Omental fat pad (tissue), 4 donors: ENCODE data around the gene TENT4A. TPM values are rescaled to one million over a fixed set of nuclear protein-coding genes. Genes with fewer than 3 reads are reported as not detected.

Experiments used
- ATAC-seq: fragments of 150-250 bp; one replicate; pipeline ENCODE4 v1.9.1; 2016; ENCODE audit warnings: mild to moderate bottlenecking, moderate library complexity; ENCODE audit not compliant: low FRiP score
- DNase-seq: peaks from one replicate; pipeline ENCODE4 v3.0.0-alpha.2; 2019; ENCODE audit warnings: low spot score
- total RNA-seq, 4 donors: library from RNA; depleted of rRNA; stranded (reverse); fragments of >200 nt; gene quantifications; one replicate each; pipeline ENCODE4 v1.1.0, GENCODE V29; 2016
- TF ChIP-seq, protein P1 (sequence below), 3 donors: fragments of 450-650 bp; IDR thresholded peaks; one replicate each; pipeline ENCODE4 v1.5.1; 2016 to 2017; ENCODE audit warnings: antibody characterized with exemption in 3 of 3, mild to moderate bottlenecking in 3 of 3, moderate library complexity in 2 of 3

Gene TENT4A
- total RNA-seq, 4 donors from 2014 or later = 25.1 to 40.1 (median 31.1) TPM

GRCh38 chr5:6763191-6763590, 50.0 kb downstream of the TENT4A start:
- TF ChIP-seq, protein P1, sequence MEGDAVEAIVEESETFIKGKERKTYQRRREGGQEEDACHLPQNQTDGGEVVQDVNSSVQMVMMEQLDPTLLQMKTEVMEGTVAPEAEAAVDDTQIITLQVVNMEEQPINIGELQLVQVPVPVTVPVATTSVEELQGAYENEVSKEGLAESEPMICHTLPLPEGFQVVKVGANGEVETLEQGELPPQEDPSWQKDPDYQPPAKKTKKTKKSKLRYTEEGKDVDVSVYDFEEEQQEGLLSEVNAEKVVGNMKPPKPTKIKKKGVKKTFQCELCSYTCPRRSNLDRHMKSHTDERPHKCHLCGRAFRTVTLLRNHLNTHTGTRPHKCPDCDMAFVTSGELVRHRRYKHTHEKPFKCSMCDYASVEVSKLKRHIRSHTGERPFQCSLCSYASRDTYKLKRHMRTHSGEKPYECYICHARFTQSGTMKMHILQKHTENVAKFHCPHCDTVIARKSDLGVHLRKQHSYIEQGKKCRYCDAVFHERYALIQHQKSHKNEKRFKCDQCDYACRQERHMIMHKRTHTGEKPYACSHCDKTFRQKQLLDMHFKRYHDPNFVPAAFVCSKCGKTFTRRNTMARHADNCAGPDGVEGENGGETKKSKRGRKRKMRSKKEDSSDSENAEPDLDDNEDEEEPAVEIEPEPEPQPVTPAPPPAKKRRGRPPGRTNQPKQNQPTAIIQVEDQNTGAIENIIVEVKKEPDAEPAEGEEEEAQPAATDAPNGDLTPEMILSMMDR (IDR thresholded peaks at IDR 0.05) = no peak
- ATAC-seq = no peak
- no peak for DNase-seq

DNA sequence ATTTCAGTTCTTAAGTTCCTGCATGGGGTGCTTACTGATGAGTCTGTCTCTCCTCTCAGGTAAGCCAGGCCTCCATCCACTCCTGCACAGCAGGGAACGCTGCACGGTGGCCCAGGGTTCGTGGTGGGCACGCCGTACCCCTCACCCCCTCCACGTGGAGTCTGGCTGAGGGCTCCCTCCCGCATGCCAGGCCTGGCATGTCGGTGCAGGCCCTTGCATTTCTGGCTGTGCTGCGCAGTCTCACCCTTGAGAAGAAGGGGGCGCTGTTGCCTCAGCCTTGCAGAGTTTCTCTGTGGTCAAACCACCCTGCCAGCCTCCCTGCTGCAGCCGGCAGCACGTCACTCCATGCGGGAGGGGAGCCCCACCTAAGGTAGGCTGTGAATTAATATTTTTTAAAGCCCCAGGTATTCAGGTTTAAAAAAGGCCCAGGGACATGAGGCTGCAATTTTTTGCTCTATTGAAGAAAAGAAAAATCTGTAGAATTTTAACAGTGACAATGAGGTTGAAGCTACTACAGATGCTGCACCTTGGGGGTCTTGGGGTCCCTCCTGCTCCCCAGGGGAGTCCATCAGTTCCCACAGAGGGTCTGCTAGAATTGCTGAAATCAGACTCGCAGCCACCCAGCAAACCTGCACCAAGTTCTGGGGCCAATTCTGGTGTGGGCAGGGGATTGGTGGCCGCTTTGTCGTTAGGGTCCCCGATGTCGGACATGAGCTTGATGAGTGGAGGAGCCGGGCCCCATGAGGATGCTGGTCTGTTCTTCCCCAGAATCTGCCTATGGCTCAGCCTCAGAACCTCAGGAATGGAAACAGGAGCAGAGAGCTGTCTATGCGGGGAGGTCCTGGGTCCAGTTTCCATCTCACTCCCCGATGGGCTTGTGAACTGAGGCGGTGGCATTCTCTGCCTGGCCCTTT, 52.6 kb downstream of the TENT4A start:
- TF ChIP-seq, protein P1 (IDR thresholded peaks at IDR 0.05) = peak in 1 of 3 donors; percentile 11
- DNase-seq (no peak), ATAC-seq (peak; percentile 54)

- TF ChIP-seq, protein P1 (IDR thresholded peaks at IDR 0.05) = no peak
- peak; percentile 68 for DNase-seq
- ATAC-seq = peak; percentile 58
Observed at GRCh38 chr5:6766604-6767093, 53.4 kb downstream of the TENT4A start.

DNA sequence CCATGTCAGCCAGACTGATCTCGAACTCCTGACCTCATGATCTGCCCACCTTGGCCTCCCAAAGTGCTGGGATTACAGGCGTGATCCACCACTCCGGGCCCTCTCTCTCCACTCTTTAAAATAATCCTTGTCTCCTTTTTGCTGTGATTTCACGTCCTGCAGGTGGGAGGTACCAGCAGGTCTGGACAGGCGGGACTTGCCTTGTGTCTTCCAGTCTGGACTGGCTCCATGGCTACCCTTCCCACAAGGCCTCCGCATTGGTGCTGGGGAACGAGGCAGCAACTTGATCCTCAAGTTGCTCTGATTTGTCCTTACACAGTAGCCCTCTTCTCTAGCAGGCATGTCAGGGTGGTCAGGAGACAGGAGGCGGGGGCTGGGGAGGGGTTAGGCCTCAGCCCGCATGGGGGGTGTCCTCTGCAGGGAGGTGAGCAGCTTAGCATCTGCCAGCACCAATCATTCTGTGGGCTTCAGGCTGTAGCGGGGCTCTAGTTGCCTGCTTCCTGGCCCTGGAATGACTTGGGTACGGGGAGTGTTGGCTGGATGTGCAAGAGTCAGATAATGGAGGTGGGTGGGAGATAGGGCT, 54.3 kb downstream of the TENT4A start:
- ATAC-seq (no peak), DNase-seq (no peak)
- TF ChIP-seq, protein P1 (IDR thresholded peaks at IDR 0.05) = no peak

GRCh38 chr5:6768590-6769230, 55.5 kb downstream of the TENT4A start:
- no peak for DNase-seq
- no peak for ATAC-seq
- TF ChIP-seq, protein P1 (IDR thresholded peaks at IDR 0.05) = no peak

- no peak for ATAC-seq
- no peak for DNase-seq
- TF ChIP-seq, protein P1 (IDR thresholded peaks at IDR 0.05) = no peak
Observed at GRCh38 chr5:6770826-6771607, 57.8 kb downstream of the TENT4A start.
